Mesenchymal stem cell (in vitro differentiated cells and primary cell): ENCODE data around the gene DOK5.

ENCODE experiments used
- DNase-seq: peaks from one replicate; pipeline ENCODE4 v3.0.0-alpha.2; 2013
- H2AFZ ChIP-seq: one replicate; pipeline ENCODE4 v1.6.1; 2013; ENCODE audit warnings: low read depth, mild to moderate bottlenecking, control low read depth, inconsistent platforms, low read length, moderate library complexity
- H2AK5ac ChIP-seq: 2 replicates; pipeline ENCODE4 v1.6.1; 2013; ENCODE audit warnings: low read length, moderate library complexity, mild to moderate bottlenecking, inconsistent platforms; ENCODE audit not compliant: severe bottlenecking
- H2BK120ac ChIP-seq: one replicate; pipeline ENCODE4 v1.6.1; 2013; ENCODE audit warnings: low read depth, mild to moderate bottlenecking, inconsistent platforms, low read length, moderate library complexity
- H2BK12ac ChIP-seq, 2 experiments: one replicate each; pipeline ENCODE4 v1.6.1; 2013; ENCODE audit warnings: inconsistent platforms in 2 of 2, low read length in 2 of 2, mild to moderate bottlenecking in 2 of 2, moderate library complexity in 2 of 2, control low read depth in 1 of 2
- H2BK15ac ChIP-seq: one replicate; pipeline ENCODE4 v1.6.1; 2013; ENCODE audit warnings: mild to moderate bottlenecking, low read depth, inconsistent platforms; ENCODE audit not compliant: poor library complexity, severe bottlenecking
- H2BK5ac ChIP-seq: 2 replicates; pipeline ENCODE4 v1.6.1; 2013; ENCODE audit warnings: low read depth, mild to moderate bottlenecking, low read length, control low read depth, inconsistent platforms; ENCODE audit not compliant: poor library complexity, severe bottlenecking
- H3K14ac ChIP-seq, 2 experiments: one replicate each; pipeline ENCODE4 v1.6.1; 2013; ENCODE audit warnings: inconsistent platforms in 2 of 2, low read length in 2 of 2, control low read depth in 1 of 2, mild to moderate bottlenecking in 1 of 2, moderate library complexity in 1 of 2
- H3K18ac ChIP-seq, 2 experiments: one replicate each; pipeline ENCODE4 v1.6.1; 2013; ENCODE audit warnings: inconsistent platforms in 2 of 2, low read length in 2 of 2, control low read depth in 1 of 2, low read depth in 1 of 2, mild to moderate bottlenecking in 1 of 2
- H3K23ac ChIP-seq, 2 experiments: one replicate each; pipeline ENCODE4 v1.6.1; 2013; ENCODE audit warnings: inconsistent platforms in 2 of 2, low read length in 2 of 2, mild to moderate bottlenecking in 2 of 2, moderate library complexity in 2 of 2, control low read depth in 1 of 2
- H3K27ac ChIP-seq: 2 replicates; pipeline ENCODE4 v1.5.1; 2013; ENCODE audit warnings: mild to moderate bottlenecking, moderate library complexity, low read length, control low read depth, inconsistent platforms; ENCODE audit not compliant: poor library complexity, severe bottlenecking
- H3K27me3 ChIP-seq, 2 experiments: 2 replicates each; pipeline versions ENCODE4 v1.6.1 to v1.7.0; 2013; ENCODE audit warnings: low read length in 2 of 2, mild to moderate bottlenecking in 2 of 2, moderate library complexity in 2 of 2, control low read depth in 1 of 2, inconsistent platforms in 1 of 2; ENCODE audit not compliant: control insufficient read depth in 1 of 2, insufficient read depth in 1 of 2
- H3K36me3 ChIP-seq, 2 experiments: 2 replicates each; pipeline versions ENCODE4 v1.6.1 to v1.7.0; 2013; ENCODE audit warnings: low read length in 2 of 2, control low read depth in 1 of 2, inconsistent platforms in 1 of 2, low read depth in 1 of 2, mild to moderate bottlenecking in 1 of 2; ENCODE audit not compliant: insufficient read depth in 2 of 2, control insufficient read depth in 1 of 2
- H3K4ac ChIP-seq, 2 experiments: one replicate each; pipeline ENCODE4 v1.6.1; 2013; ENCODE audit warnings: inconsistent platforms in 2 of 2, low read length in 2 of 2, mild to moderate bottlenecking in 2 of 2, moderate library complexity in 2 of 2, control low read depth in 1 of 2, low read depth in 1 of 2
- H3K4me1 ChIP-seq: 2 replicates; pipeline ENCODE4 v1.6.1; 2013; ENCODE audit warnings: low read depth, low read length, control low read depth; ENCODE audit not compliant: control insufficient read depth, insufficient read depth
- H3K4me2 ChIP-seq: 2 replicates; pipeline ENCODE4 v1.6.1; 2013; ENCODE audit warnings: low read length, mild to moderate bottlenecking, inconsistent platforms; ENCODE audit not compliant: poor library complexity, severe bottlenecking
- H3K4me3 ChIP-seq, 2 experiments: 2 replicates each; pipeline versions ENCODE4 v1.5.1 to v1.7.0; 2013; ENCODE audit warnings: low read length in 2 of 2, mild to moderate bottlenecking in 2 of 2, control low read depth in 1 of 2, low read depth in 1 of 2; ENCODE audit not compliant: insufficient read depth in 1 of 2
- H3K79me1 ChIP-seq: replicated peaks from 2 replicates; pipeline ENCODE4 v1.6.1; 2013; ENCODE audit warnings: mild to moderate bottlenecking, control low read depth, low read length, inconsistent platforms; ENCODE audit not compliant: poor library complexity, severe bottlenecking
- H3K9ac ChIP-seq: 2 replicates; pipeline ENCODE4 v1.7.0; 2013; ENCODE audit warnings: mild to moderate bottlenecking, low read length, moderate library complexity
- H3K9me3 ChIP-seq: 2 replicates; pipeline ENCODE4 v1.7.0; 2013; ENCODE audit warnings: mild to moderate bottlenecking, low read length; ENCODE audit not compliant: control insufficient read depth
- H4K8ac ChIP-seq: one replicate; pipeline ENCODE4 v1.6.1; 2013; ENCODE audit warnings: inconsistent platforms, mild to moderate bottlenecking, low read length, moderate library complexity
- H4K91ac ChIP-seq: one replicate; pipeline ENCODE4 v1.6.1; 2013; ENCODE audit warnings: mild to moderate bottlenecking, low read length, inconsistent platforms
- WGBS: methylation state at CpG from one replicate; pipeline ENCODE4 v1.1.7; 2013; ENCODE audit warnings: mixed read lengths; 5-methylcytosine and 5-hydroxymethylcytosine counted together

The DOK5 gene

DNA sequence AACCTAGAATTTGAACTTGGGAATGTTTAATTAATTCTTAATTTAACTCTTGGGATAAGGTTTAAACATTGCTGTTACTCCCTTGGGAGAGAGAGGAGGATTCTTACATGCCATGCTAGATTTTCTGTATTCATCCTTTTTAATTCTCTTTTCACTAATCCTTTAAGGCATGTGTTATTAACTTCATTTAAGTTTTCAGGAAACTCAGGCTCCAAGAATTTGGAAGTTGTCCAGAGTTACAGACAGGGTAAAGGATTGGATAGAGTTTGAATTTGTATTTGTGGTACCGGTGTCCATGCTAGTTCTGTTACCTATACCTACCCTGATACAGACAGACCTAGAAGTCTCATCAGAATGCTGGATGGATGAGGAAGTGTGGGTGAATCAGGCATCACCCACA, 23.7 kb downstream of the DOK5 start:
- no CpG with 5 or more reads among the region's 1 CpG for WGBS
- H3K27ac ChIP-seq: no peak overlapping the region
- no peak overlapping the region for H2BK15ac ChIP-seq
- no peak overlapping the region for H3K18ac ChIP-seq
- no peaks in the 10 kb centered on the region for H3K27me3 ChIP-seq
- no peaks in the 10 kb centered on the region for H3K4me1 ChIP-seq
- H3K4ac ChIP-seq: no peak overlapping the region
- no peak overlapping the region for H2BK120ac ChIP-seq
- H2BK5ac ChIP-seq: no peak overlapping the region
- H3K23ac ChIP-seq: no peak overlapping the region
- no peak overlapping the region for H3K4me2 ChIP-seq
- no peak overlapping the region for H3K4me3 ChIP-seq
- DNase-seq: no peak
- H4K8ac ChIP-seq: no peak overlapping the region
- no peak overlapping the region for H2AFZ ChIP-seq
- no peak overlapping the region for H4K91ac ChIP-seq
- no peak overlapping the region for H2BK12ac ChIP-seq
- no peaks in the 10 kb centered on the region for H3K79me1 ChIP-seq
- H2AK5ac ChIP-seq: no peak overlapping the region
- no peak overlapping the region for H3K9ac ChIP-seq
- no peak overlapping the region for H3K14ac ChIP-seq
- peaks cover 0 to 4% of the 10 kb centered on the region in 2 experiments for H3K36me3 ChIP-seq
- H3K9me3 ChIP-seq: no peaks in the 10 kb centered on the region

DNA sequence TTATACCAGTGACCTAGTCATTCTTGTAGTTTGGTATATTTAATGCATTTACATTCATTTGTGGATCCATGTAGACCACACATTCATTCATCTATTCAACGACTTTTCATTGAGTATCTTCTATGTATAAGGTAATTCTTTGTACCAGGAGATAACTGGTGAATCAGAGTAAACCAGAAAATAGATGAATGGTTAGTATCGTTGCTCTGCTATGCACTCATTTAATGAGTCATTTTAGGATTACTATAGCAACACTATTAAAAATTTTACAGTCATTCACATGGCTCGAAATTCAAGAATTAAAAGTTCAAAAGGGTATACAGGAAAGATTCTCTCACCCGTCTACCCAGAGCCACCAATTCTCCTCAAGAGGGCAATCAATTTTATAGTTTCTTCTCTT, 26.8 kb downstream of the DOK5 start:
- H3K27me3 ChIP-seq: no peaks in the 10 kb centered on the region
- no peak overlapping the region for H3K18ac ChIP-seq
- H2BK12ac ChIP-seq: no peak overlapping the region
- H2AFZ ChIP-seq: no peak overlapping the region
- H3K14ac ChIP-seq: no peak overlapping the region
- H3K23ac ChIP-seq: no peak overlapping the region
- H2BK5ac ChIP-seq: no peak overlapping the region
- H3K27ac ChIP-seq: no peak overlapping the region
- 68% methylated on average over 2 of the region's 4 CpGs for WGBS
- H4K91ac ChIP-seq: no peak overlapping the region
- H4K8ac ChIP-seq: no peak overlapping the region
- no peaks in the 10 kb centered on the region for H3K4me1 ChIP-seq
- H3K9ac ChIP-seq: peak overlapping the region; percentile 50
- H3K4me3 ChIP-seq: no peak overlapping the region
- peaks cover 0 to 7% of the 10 kb centered on the region in 2 experiments for H3K36me3 ChIP-seq
- no peak overlapping the region for H2BK15ac ChIP-seq
- H3K4ac ChIP-seq: no peak overlapping the region
- no peaks in the 10 kb centered on the region for H3K79me1 ChIP-seq
- no peak overlapping the region for H2BK120ac ChIP-seq
- DNase-seq: no peak
- no peaks in the 10 kb centered on the region for H3K9me3 ChIP-seq
- no peak overlapping the region for H2AK5ac ChIP-seq
- H3K4me2 ChIP-seq: no peak overlapping the region

DNA sequence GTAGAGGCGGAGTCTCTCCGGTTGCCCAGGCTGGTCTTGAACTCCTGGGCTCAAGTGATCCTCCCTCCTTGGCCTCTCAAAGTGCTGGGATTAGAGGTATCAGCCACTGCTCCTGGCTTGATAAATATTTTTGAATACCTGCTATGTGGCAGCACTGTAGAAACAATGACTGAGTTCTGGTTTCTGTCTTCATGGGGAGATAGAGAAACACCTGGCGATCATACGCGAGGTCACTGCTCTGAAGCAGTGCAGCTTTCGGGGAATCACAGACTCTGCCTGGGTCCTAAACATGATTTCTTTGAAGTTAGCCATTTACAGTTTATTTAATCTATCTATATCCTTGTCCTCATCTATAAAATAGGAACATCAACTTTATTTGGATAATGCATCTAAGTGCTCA, 31.2 kb downstream of the DOK5 start:
- WGBS: 98% methylated on average over 5 of the region's 6 CpGs
- H3K4ac ChIP-seq: no peak overlapping the region
- no peak overlapping the region for H3K4me3 ChIP-seq

DNA sequence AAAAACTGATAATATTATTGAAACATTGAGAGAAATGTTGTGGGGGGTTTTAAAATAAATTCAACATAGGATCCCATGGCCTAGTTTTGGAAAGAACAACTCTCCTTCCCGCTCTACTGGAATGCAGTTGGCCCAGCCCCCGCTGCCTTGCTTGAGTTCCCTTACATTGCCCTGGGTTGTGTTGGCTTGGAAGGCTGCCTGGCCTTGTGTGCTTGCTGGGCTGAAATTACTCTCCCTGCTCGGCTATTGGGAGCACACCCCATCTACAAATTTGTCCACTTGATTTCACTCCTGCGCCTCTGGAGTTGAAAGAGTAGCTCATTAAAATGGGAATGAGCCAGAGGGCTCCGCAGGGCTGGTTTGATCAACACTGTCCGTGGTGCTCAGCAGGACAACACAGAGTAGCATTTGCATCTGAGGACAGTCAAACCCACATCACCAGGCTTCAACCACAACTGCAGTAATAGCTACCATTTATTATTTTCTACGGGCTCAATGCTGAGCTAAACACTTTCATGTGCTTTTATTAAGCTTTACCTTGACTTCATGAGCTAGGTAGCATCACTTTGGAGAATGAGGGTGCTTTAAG, 35.2 kb downstream of the DOK5 start:
- no peak overlapping the region for H2BK5ac ChIP-seq
- H2BK120ac ChIP-seq: no peak overlapping the region
- no peaks in the 10 kb centered on the region for H3K9me3 ChIP-seq
- no peak overlapping the region for H3K14ac ChIP-seq
- H2BK15ac ChIP-seq: no peak overlapping the region
- H3K18ac ChIP-seq: no peak overlapping the region
- H3K79me1 ChIP-seq: no peaks in the 10 kb centered on the region
- H3K4me2 ChIP-seq: no peak overlapping the region
- H2AFZ ChIP-seq: no peak overlapping the region
- H3K27ac ChIP-seq: no peak overlapping the region
- no peak overlapping the region for H2BK12ac ChIP-seq
- no peak overlapping the region for H4K91ac ChIP-seq
- H3K27me3 ChIP-seq: no peaks in the 10 kb centered on the region
- no peak overlapping the region for H3K4me3 ChIP-seq
- 38% methylated on average over 7 of the region's 7 CpGs for WGBS
- no peak overlapping the region for H2AK5ac ChIP-seq
- no peaks in the 10 kb centered on the region for H3K36me3 ChIP-seq
- DNase-seq: no peak
- no peak overlapping the region for H3K23ac ChIP-seq
- no peak overlapping the region for H4K8ac ChIP-seq
- H3K4ac ChIP-seq: no peak overlapping the region
- no peaks in the 10 kb centered on the region for H3K4me1 ChIP-seq
- no peak overlapping the region for H3K9ac ChIP-seq

More for the DNA sequence above, 31.2 kb downstream of the DOK5 start:
- H3K18ac ChIP-seq: no peak overlapping the region
- no peaks in the 10 kb centered on the region for H3K9me3 ChIP-seq
- H2BK12ac ChIP-seq: no peak overlapping the region
- no peak overlapping the region for H3K14ac ChIP-seq
- no peak overlapping the region for H3K9ac ChIP-seq
- H4K8ac ChIP-seq: no peak overlapping the region
- H4K91ac ChIP-seq: no peak overlapping the region
- no peaks in the 10 kb centered on the region for H3K79me1 ChIP-seq
- no peak for DNase-seq
- peaks cover 0 to 7% of the 10 kb centered on the region in 2 experiments for H3K36me3 ChIP-seq
- H3K27ac ChIP-seq: no peak overlapping the region
- H3K27me3 ChIP-seq: no peaks in the 10 kb centered on the region
- H2AK5ac ChIP-seq: no peak overlapping the region
- H2BK5ac ChIP-seq: no peak overlapping the region
- no peak overlapping the region for H3K23ac ChIP-seq
- no peak overlapping the region for H2AFZ ChIP-seq
- H3K4me1 ChIP-seq: no peaks in the 10 kb centered on the region
- H2BK120ac ChIP-seq: no peak overlapping the region
- H3K4me2 ChIP-seq: no peak overlapping the region
- H2BK15ac ChIP-seq: no peak overlapping the region
